ENCODE results near the gene C10orf90. TPM values are rescaled to one million over a fixed set of nuclear protein-coding genes. Genes with fewer than 3 reads are reported as not detected.

C10orf90 gene
- total and polyA plus RNA-seq, 4 donors = 0.05 to 0.25 TPM; not detected in 2

- 70% methylated on average over 4 of the region's 4 CpGs for WGBS
- Histone ChIP-seq H3K27me3 (ENCODE audit: control insufficient read depth in 4 of 4, insufficient read depth in 4 of 4, low read length in 3 of 4) (peaks cover 0 to 5% (median 1%) of the 10 kb centered on the region in 4 donors), H3K4me1 (ENCODE audit: control insufficient read depth in 4 of 4, insufficient read depth in 4 of 4, low read length in 3 of 4) (no peaks in the 10 kb centered on the region), H3K4me3 (ENCODE audit: low read depth in 1 of 3, low read length in 3 of 3) (no peak overlapping the region), H3K9ac (ENCODE audit: low read depth in 1 of 2, low read length in 2 of 2) (no peak overlapping the region), H3K36me3 (ENCODE audit: control insufficient read depth in 4 of 4, insufficient read depth in 3 of 4, low read depth in 1 of 4, low read length in 3 of 4) (no peaks in the 10 kb centered on the region), H3K27ac (ENCODE audit: low read depth in 1 of 2, low read length in 2 of 2) (no peak overlapping the region), H3K9me3 (ENCODE audit: control insufficient read depth in 4 of 4, low read length in 3 of 4) (no peaks in the 10 kb centered on the region)
- no peak for DNase-seq (ENCODE audit: low spot score)
- TF ChIP-seq JUND (IDR thresholded peaks at IDR 0.05) = no peak
- no peak for TF ChIP-seq HNF4G (IDR thresholded peaks at IDR 0.05)
- no peak for TF ChIP-seq ZBTB33 (IDR thresholded peaks at IDR 0.05)
- no peak for TF ChIP-seq SP1 (IDR thresholded peaks at IDR 0.05)
- no peak for TF ChIP-seq EGR1 (IDR thresholded peaks at IDR 0.05; ENCODE audit: low read depth in 2 of 2)
- TF ChIP-seq FOXA2 (IDR thresholded peaks at IDR 0.05) = no peak
- TF ChIP-seq, protein P1, sequence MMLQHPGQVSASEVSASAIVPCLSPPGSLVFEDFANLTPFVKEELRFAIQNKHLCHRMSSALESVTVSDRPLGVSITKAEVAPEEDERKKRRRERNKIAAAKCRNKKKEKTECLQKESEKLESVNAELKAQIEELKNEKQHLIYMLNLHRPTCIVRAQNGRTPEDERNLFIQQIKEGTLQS (IDR thresholded peaks at IDR 0.05) = no peak
- TF ChIP-seq TAF1 (conservative IDR thresholded peaks at IDR 0.05) = no peak
- TF ChIP-seq CTCF (IDR thresholded peaks at IDR 0.05; ENCODE audit: low read depth, low read length, missing input control) = no peak
- TF ChIP-seq YY1 (IDR thresholded peaks at IDR 0.05) = no peak
- no peak for TF ChIP-seq RAD21 (IDR thresholded peaks at IDR 0.05)
- TF ChIP-seq, protein P2, sequence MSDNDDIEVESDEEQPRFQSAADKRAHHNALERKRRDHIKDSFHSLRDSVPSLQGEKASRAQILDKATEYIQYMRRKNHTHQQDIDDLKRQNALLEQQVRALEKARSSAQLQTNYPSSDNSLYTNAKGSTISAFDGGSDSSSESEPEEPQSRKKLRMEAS (IDR thresholded peaks at IDR 0.05) = no peak
Measured at GRCh38 chr10:126397640-126398382, 272.7 kb downstream of the C10orf90 start.

GRCh38 chr10:126397156-126397555, 273.3 kb downstream of the C10orf90 start:
- no peak overlapping the region for H3K4me3 ChIP-seq (ENCODE audit: low read depth in 1 of 3, low read length in 3 of 3)
- no peak overlapping the region for H3K27ac ChIP-seq (ENCODE audit: low read depth in 1 of 2, low read length in 2 of 2)
- H3K27me3 ChIP-seq (ENCODE audit: control insufficient read depth in 4 of 4, insufficient read depth in 4 of 4, low read length in 3 of 4) = peaks cover 0 to 5% (median 2%) of the 10 kb centered on the region in 4 donors
- no peaks in the 10 kb centered on the region for H3K9me3 ChIP-seq (ENCODE audit: control insufficient read depth in 4 of 4, low read length in 3 of 4)
- H3K4me1 ChIP-seq (ENCODE audit: control insufficient read depth in 4 of 4, insufficient read depth in 4 of 4, low read length in 3 of 4) = no peaks in the 10 kb centered on the region
- H3K36me3 ChIP-seq (ENCODE audit: control insufficient read depth in 4 of 4, insufficient read depth in 3 of 4, low read depth in 1 of 4, low read length in 3 of 4) = no peaks in the 10 kb centered on the region
- no peak overlapping the region for H3K9ac ChIP-seq (ENCODE audit: low read depth in 1 of 2, low read length in 2 of 2)
- DNase-seq (ENCODE audit: low spot score) = no peak
- WGBS = 74% methylated on average over 3 of the region's 3 CpGs
- TF ChIP-seq JUND (IDR thresholded peaks at IDR 0.05) (no peak), GABPA (IDR thresholded peaks at IDR 0.05 in 1 of 2, conservative IDR thresholded peaks at IDR 0.05 in 1 of 2) (no peak), NR2F2 (IDR thresholded peaks at IDR 0.05) (no peak), HNF4G (IDR thresholded peaks at IDR 0.05) (no peak), FOXA2 (IDR thresholded peaks at IDR 0.05) (no peak), HNF4A (conservative IDR thresholded peaks at IDR 0.05) (no peak), SP1 (IDR thresholded peaks at IDR 0.05) (no peak), FOXA1 (IDR thresholded peaks at IDR 0.05) (no peak), RAD21 (IDR thresholded peaks at IDR 0.05) (no peak), RXRA (IDR thresholded peaks at IDR 0.05) (no peak), YY1 (IDR thresholded peaks at IDR 0.05) (no peak), CTCF (IDR thresholded peaks at IDR 0.05; ENCODE audit: low read depth, low read length, missing input control) (no peak), EGR1 (IDR thresholded peaks at IDR 0.05; ENCODE audit: low read depth in 2 of 2) (no peak)
- TF ChIP-seq, protein P1 (IDR thresholded peaks at IDR 0.05) = no peak
- TF ChIP-seq, protein P3, sequence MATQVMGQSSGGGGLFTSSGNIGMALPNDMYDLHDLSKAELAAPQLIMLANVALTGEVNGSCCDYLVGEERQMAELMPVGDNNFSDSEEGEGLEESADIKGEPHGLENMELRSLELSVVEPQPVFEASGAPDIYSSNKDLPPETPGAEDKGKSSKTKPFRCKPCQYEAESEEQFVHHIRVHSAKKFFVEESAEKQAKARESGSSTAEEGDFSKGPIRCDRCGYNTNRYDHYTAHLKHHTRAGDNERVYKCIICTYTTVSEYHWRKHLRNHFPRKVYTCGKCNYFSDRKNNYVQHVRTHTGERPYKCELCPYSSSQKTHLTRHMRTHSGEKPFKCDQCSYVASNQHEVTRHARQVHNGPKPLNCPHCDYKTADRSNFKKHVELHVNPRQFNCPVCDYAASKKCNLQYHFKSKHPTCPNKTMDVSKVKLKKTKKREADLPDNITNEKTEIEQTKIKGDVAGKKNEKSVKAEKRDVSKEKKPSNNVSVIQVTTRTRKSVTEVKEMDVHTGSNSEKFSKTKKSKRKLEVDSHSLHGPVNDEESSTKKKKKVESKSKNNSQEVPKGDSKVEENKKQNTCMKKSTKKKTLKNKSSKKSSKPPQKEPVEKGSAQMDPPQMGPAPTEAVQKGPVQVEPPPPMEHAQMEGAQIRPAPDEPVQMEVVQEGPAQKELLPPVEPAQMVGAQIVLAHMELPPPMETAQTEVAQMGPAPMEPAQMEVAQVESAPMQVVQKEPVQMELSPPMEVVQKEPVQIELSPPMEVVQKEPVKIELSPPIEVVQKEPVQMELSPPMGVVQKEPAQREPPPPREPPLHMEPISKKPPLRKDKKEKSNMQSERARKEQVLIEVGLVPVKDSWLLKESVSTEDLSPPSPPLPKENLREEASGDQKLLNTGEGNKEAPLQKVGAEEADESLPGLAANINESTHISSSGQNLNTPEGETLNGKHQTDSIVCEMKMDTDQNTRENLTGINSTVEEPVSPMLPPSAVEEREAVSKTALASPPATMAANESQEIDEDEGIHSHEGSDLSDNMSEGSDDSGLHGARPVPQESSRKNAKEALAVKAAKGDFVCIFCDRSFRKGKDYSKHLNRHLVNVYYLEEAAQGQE (IDR thresholded peaks at IDR 0.05) = no peak
- TF ChIP-seq, protein P2 (IDR thresholded peaks at IDR 0.05) = no peak

Measured in liver (tissue), 9 donors.